ENCODE results near the gene NES.

DNA sequence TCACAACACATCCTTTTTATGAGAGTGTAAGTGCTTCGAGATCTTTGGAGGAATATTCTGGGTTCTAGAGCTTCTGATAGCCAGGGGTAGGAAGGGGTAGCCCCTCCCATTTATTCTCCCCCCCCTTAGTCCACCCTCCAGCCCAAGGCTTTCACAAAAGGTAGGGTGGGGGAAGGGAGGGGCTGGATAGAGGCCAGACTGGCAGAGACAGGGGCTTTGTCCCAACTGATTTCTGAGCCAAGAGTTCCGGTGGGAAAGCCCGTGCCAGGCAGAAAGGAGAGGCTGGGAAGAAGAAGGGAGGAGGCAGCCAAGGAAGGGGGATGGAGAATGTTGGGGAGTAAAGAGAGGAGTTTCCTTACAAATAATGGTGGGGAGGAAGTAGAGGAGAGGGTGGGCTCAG, 32.2 kb downstream of the NES start:
- no peak for TF ChIP-seq EZH2 (IDR thresholded peaks at IDR 0.05; ENCODE audit: low read depth, unreplicated experiment)
- TF ChIP-seq, protein P1, sequence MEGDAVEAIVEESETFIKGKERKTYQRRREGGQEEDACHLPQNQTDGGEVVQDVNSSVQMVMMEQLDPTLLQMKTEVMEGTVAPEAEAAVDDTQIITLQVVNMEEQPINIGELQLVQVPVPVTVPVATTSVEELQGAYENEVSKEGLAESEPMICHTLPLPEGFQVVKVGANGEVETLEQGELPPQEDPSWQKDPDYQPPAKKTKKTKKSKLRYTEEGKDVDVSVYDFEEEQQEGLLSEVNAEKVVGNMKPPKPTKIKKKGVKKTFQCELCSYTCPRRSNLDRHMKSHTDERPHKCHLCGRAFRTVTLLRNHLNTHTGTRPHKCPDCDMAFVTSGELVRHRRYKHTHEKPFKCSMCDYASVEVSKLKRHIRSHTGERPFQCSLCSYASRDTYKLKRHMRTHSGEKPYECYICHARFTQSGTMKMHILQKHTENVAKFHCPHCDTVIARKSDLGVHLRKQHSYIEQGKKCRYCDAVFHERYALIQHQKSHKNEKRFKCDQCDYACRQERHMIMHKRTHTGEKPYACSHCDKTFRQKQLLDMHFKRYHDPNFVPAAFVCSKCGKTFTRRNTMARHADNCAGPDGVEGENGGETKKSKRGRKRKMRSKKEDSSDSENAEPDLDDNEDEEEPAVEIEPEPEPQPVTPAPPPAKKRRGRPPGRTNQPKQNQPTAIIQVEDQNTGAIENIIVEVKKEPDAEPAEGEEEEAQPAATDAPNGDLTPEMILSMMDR (conservative IDR thresholded peaks at IDR 0.05; ENCODE audit: low read depth in 2 of 2), result no peak
